ENCODE measurements around the gene NFIA.

The NFIA gene

DNA sequence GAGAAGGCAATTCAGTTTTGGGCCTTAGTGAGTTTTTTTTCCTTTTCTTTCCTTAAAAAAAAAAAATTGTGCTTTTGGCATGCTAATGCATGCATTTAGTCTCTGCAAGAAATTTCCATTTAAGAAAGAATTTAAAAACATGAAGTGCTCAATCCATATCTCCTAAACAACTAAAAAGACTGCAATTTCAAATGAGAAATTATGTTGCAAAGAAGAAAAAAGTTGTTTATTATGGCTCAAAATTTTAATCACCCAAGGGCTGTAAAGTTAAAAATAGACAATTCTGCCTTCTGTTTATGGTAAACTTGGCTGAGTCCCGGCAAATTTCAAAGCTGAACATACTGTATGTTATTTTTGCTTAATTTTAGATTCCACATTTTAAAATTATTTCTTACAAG, 59.7 kb downstream of the NFIA start:
- Histone ChIP-seq H3K4me3 (ENCODE audit: low read depth, low read length) (no peak overlapping the region), H3K9me3 (no peaks in the 10 kb centered on the region), H3K36me3 (no peaks in the 10 kb centered on the region), H3K27me3 (no peaks in the 10 kb centered on the region), H3K4me1 (peaks cover 4% of the 10 kb centered on the region; the same call in 1 of the 2 replicates)
- TF ChIP-seq CTCF (IDR thresholded peaks at IDR 0.05; ENCODE audit: low read depth, low read length): no peak
- no peak for DNase-seq

- no peak for DNase-seq
- Histone ChIP-seq H3K4me1 (peaks cover 4% of the 10 kb centered on the region; the same call in 1 of the 2 replicates), H3K4me3 (ENCODE audit: low read depth, low read length) (no peak overlapping the region), H3K27me3 (no peaks in the 10 kb centered on the region), H3K9me3 (no peaks in the 10 kb centered on the region), H3K36me3 (no peaks in the 10 kb centered on the region)
- TF ChIP-seq CTCF (IDR thresholded peaks at IDR 0.05; ENCODE audit: low read depth, low read length): no peak
Measured at GRCh38 chr1:61142726-61143500, 60.6 kb downstream of the NFIA start.

DNA sequence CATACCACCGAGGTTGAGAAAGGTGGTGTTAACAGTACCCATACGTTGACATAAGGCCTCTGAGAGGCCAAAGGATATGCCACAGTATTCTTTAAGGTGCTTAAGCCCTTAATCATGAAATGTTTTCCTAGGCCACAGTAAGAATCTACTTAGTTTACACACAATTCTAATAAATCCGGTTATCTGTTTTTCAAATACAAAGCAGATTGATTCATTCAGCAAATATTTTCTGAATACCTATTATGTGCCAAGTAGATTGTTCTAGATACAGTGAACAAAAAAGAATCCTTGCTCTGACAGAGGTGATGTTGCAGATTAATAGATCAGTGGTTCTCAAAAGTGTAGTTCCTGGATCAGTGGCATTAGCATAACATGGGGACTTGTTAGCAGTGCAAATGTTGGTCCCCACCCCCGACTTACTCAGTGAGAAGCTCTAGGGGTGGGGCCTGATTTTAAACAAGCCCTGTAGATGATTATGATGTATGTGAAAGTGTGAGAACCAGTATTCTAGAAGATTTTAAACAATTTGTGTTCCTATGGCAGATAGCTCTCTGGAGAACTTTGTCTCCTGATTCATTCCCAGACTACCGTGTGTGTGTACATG, 61.6 kb downstream of the NFIA start:
- no peak for DNase-seq
- H3K36me3 ChIP-seq: no peaks in the 10 kb centered on the region
- H3K9me3 ChIP-seq: no peaks in the 10 kb centered on the region
- no peak overlapping the region for H3K4me3 ChIP-seq (ENCODE audit: low read depth, low read length)
- no peak for TF ChIP-seq CTCF (IDR thresholded peaks at IDR 0.05; ENCODE audit: low read depth, low read length)
- H3K27me3 ChIP-seq: no peaks in the 10 kb centered on the region
- peaks cover 4% of the 10 kb centered on the region; the same call in 1 of the 2 replicates for H3K4me1 ChIP-seq

DNA sequence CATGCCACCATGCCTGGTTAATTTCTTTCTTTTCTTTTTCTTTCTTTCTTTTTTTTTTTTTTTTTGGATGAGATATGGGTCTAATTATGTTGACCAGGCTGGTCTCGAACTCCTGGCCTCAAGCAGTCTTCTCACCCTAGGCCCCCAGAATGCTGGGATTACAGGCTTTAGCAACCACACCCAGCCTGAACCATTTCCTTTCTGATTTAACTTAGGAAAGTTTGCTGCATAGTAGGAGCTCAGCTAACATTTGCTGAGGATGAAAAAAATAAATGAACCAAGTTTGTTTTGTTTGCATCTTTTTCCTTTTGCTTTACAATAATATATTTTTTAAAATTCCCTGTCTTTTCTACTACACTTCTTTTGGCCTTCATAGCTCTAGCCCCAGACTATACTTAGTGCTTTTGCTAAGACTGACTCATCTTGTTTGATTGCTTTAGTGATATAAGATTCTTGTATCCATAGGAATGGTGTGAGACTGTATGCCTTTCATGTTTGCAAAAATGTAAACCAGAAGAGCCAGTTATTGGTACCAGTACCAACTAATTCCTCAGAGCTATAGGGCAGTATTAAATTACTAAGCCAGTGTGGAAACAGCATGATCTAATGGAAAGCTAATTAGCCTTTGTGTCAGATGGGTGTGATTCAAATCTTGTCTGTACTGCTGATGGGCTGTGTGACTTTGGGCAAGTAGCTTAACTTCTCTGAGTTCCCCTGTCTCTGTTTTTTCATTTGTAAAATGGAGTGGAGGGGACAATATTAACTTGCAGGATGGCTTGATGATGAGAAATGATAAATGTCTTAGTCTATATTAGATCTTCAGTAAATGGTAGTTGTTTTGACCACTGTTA, 66.9 kb downstream of the NFIA start:
- no peak overlapping the region for H3K4me3 ChIP-seq (ENCODE audit: low read depth, low read length)
- TF ChIP-seq CTCF (IDR thresholded peaks at IDR 0.05; ENCODE audit: low read depth, low read length): no peak
- H3K4me1 ChIP-seq: no peaks in the 10 kb centered on the region
- no peaks in the 10 kb centered on the region for H3K36me3 ChIP-seq
- no peaks in the 10 kb centered on the region for H3K27me3 ChIP-seq
- H3K9me3 ChIP-seq: no peaks in the 10 kb centered on the region
- DNase-seq: no peak

DNA sequence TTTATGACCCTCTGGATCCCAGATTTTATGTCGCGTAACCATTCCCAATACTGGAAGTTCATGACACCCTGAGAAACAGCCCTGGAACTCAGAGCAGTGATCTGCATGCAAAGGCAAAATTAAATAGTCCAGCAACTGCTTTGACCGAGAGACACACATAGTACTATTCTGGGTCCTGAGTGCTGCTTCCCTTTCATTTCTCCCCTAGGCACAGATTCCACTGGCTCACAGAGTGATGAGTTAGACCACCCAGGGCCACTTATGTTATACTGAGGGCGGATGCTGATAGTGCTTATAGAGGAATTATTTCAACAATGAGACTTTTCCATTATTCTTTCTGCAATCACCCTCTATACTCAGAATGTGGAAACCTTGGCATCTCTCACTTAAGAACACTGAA, 69.2 kb downstream of the NFIA start:
- H3K27me3 ChIP-seq: no peaks in the 10 kb centered on the region
- no peaks in the 10 kb centered on the region for H3K9me3 ChIP-seq
- H3K36me3 ChIP-seq: no peaks in the 10 kb centered on the region
- H3K4me3 ChIP-seq (ENCODE audit: low read depth, low read length): no peak overlapping the region
- TF ChIP-seq CTCF (IDR thresholded peaks at IDR 0.05; ENCODE audit: low read depth, low read length): no peak
- no peak for DNase-seq
- no peaks in the 10 kb centered on the region for H3K4me1 ChIP-seq
